Esophagus muscularis mucosa (tissue), 4 donors: ENCODE results near the gene LRPPRC.

Experiments
- CTCF ChIP-seq, 3 experiments: fragments of 200-600 bp in 2 of 3; fragments of 450-650 bp in 1 of 3; sonication (generic) in 2 of 3; IDR thresholded peaks; one replicate each; pipeline ENCODE4 v1.5.1; 2017 to 2019; ENCODE audit warnings: antibody characterized with exemption in 3 of 3, mild to moderate bottlenecking in 2 of 3, moderate library complexity in 1 of 3
- EP300 ChIP-seq: sonication (generic); formaldehyde crosslinking; IDR thresholded peaks from one replicate; pipeline ENCODE4 v1.6.1; 2017; ENCODE audit warnings: antibody characterized with exemption
- POLR2A ChIP-seq: fragments of 450-650 bp; IDR thresholded peaks from one replicate; pipeline ENCODE4 v1.6.1; 2017; ENCODE audit warnings: antibody characterized with exemption, moderate library complexity, mild to moderate bottlenecking, low read depth
- POLR2AphosphoS5 ChIP-seq, 2 donors: sonication (generic); formaldehyde crosslinking; IDR thresholded peaks; one replicate each; pipeline ENCODE4 v1.6.1; 2017; ENCODE audit warnings: antibody characterized with exemption in 2 of 2

- TF ChIP-seq CTCF (IDR thresholded peaks at IDR 0.05) (no peak), EP300 (no peak), POLR2A (no peak), POLR2AphosphoS5 (IDR thresholded peaks at IDR 0.05) (no peak)
Measured at GRCh38 chr2:43882312-43882711, 113.5 kb downstream of the LRPPRC start.
